Endothelial cell (in vitro differentiated cells): Measurements from ENCODE around the gene FHL3. TPM values are rescaled to one million over a fixed set of nuclear protein-coding genes. Genes with fewer than 3 reads are reported as not detected.

ENCODE experiments used
- DNase-seq: peaks from one replicate; pipeline ENCODE4 v3.0.0; 2021; ENCODE audit warnings: low spot score
- H3K27ac Mint-ChIP-seq: one replicate; pipeline ENCODE4 v1.8.0; 2021; ENCODE audit warnings: mixed read lengths, inconsistent platforms; ENCODE audit not compliant: unreplicated experiment
- H3K27me3 Mint-ChIP-seq: one replicate; pipeline ENCODE4 v1.8.0; 2021; ENCODE audit warnings: mild to moderate bottlenecking, moderate library complexity, mixed read lengths, inconsistent platforms; ENCODE audit not compliant: unreplicated experiment
- H3K36me3 Mint-ChIP-seq: one replicate; pipeline ENCODE4 v1.8.0; 2021; ENCODE audit warnings: mild to moderate bottlenecking, low read depth, mixed read lengths, inconsistent platforms; ENCODE audit not compliant: unreplicated experiment
- H3K4me1 Mint-ChIP-seq: one replicate; pipeline ENCODE4 v1.8.0; 2021; ENCODE audit warnings: mild to moderate bottlenecking, mixed read lengths, inconsistent platforms; ENCODE audit not compliant: unreplicated experiment
- H3K4me3 Mint-ChIP-seq: one replicate; pipeline ENCODE4 v1.8.0; 2021; ENCODE audit warnings: mild to moderate bottlenecking, mixed read lengths, inconsistent platforms; ENCODE audit not compliant: unreplicated experiment
- H3K9me3 Mint-ChIP-seq: one replicate; pipeline ENCODE4 v1.8.0; 2021; ENCODE audit warnings: mixed read lengths, inconsistent platforms; ENCODE audit not compliant: unreplicated experiment
- CTCF ChIP-seq: fragments of 200-600 bp; sonication (generic); IDR thresholded peaks from one replicate; pipeline ENCODE4 v1.5.0; 2021; ENCODE audit warnings: antibody characterized with exemption; ENCODE audit not compliant: unreplicated experiment
- total RNA-seq: library from RNA; stranded (reverse); fragmentation: NEBNext Ultra II Directional; extraction: Animal tissue kit (Norgen Biotek cat#: 25700); gene quantifications from one replicate; pipeline ENCODE4 v1.2.1, GENCODE V29; 2021; ENCODE audit not compliant: unreplicated experiment

Gene FHL3
- total RNA-seq, 1 donor from 2014 or later, result 142 TPM

GRCh38 chr1:37958690-37959089, 46.6 kb downstream of the FHL3 start:
- H3K4me3 Mint-ChIP-seq, result no peak overlapping the region
- TF ChIP-seq CTCF, result no peak
- H3K36me3 Mint-ChIP-seq, result peaks cover 27% of the 10 kb centered on the region
- H3K9me3 Mint-ChIP-seq, result no peaks in the 10 kb centered on the region
- no peak for DNase-seq
- no peaks in the 10 kb centered on the region for H3K4me1 Mint-ChIP-seq
- peaks cover 3% of the 10 kb centered on the region for H3K27me3 Mint-ChIP-seq
- H3K27ac Mint-ChIP-seq, result no peak overlapping the region

- no peak overlapping the region for H3K27ac Mint-ChIP-seq
Observed at GRCh38 chr1:37955685-37956084, 49.6 kb downstream of the FHL3 start.

GRCh38 chr1:37954316-37954971, 50.9 kb downstream of the FHL3 start:
- no peak for DNase-seq
- no peak for TF ChIP-seq CTCF
- Mint-ChIP-seq H3K27me3 (peaks cover 6% of the 10 kb centered on the region), H3K9me3 (no peaks in the 10 kb centered on the region), H3K4me3 (no peak overlapping the region), H3K4me1 (no peaks in the 10 kb centered on the region), H3K36me3 (peaks cover 16% of the 10 kb centered on the region), H3K27ac (no peak overlapping the region)

More at GRCh38 chr1:37955685-37956084, 49.6 kb downstream of the FHL3 start:
- no peaks in the 10 kb centered on the region for H3K4me1 Mint-ChIP-seq
- no peak overlapping the region for H3K4me3 Mint-ChIP-seq
- peaks cover 6% of the 10 kb centered on the region for H3K27me3 Mint-ChIP-seq
- DNase-seq, result no peak
- H3K9me3 Mint-ChIP-seq, result no peaks in the 10 kb centered on the region
- TF ChIP-seq CTCF, result no peak
- H3K36me3 Mint-ChIP-seq, result peaks cover 24% of the 10 kb centered on the region

GRCh38 chr1:37952738-37953137, 52.6 kb downstream of the FHL3 start:
- DNase-seq, result no peak
- peaks cover 7% of the 10 kb centered on the region for H3K36me3 Mint-ChIP-seq
- H3K4me3 Mint-ChIP-seq, result no peak overlapping the region
- H3K9me3 Mint-ChIP-seq, result no peaks in the 10 kb centered on the region
- no peak overlapping the region for H3K27ac Mint-ChIP-seq
- H3K4me1 Mint-ChIP-seq, result no peaks in the 10 kb centered on the region
- TF ChIP-seq CTCF, result no peak
- H3K27me3 Mint-ChIP-seq, result peaks cover 6% of the 10 kb centered on the region

GRCh38 chr1:37951783-37952624, 53.3 kb downstream of the FHL3 start:
- TF ChIP-seq CTCF, result no peak
- no peak overlapping the region for H3K4me3 Mint-ChIP-seq
- H3K27me3 Mint-ChIP-seq, result peaks cover 6% of the 10 kb centered on the region
- DNase-seq, result no peak
- no peak overlapping the region for H3K27ac Mint-ChIP-seq
- peaks cover 2% of the 10 kb centered on the region for H3K4me1 Mint-ChIP-seq
- peaks cover 4% of the 10 kb centered on the region for H3K36me3 Mint-ChIP-seq
- H3K9me3 Mint-ChIP-seq, result no peaks in the 10 kb centered on the region
